Cardiac muscle cell (in vitro differentiated cells and primary cell): ENCODE results near the gene SERPINB10. TPM values are rescaled to one million over a fixed set of nuclear protein-coding genes. Genes with fewer than 3 reads are reported as not detected.

Experiments
- DNase-seq, 2 donors: peaks; one replicate each; pipeline versions ENCODE4 v3.0.0 to v3.0.0-alpha.2; 2010 to 2017; ENCODE audit warnings: low read depth in 1 of 2, low spot score in 1 of 2
- H3K27ac ChIP-seq: fragments of 200-600 bp; sonication (generic); 2 replicates; pipeline ENCODE4 v1.5.1; 2016
- H3K27me3 ChIP-seq: fragments of 200-600 bp; sonication (generic); 2 replicates; pipeline ENCODE4 v1.6.0; 2016; ENCODE audit warnings: control low read depth
- H3K36me3 ChIP-seq: fragments of 200-600 bp; sonication (generic); 2 replicates; pipeline ENCODE4 v1.5.1; 2016; ENCODE audit warnings: control low read depth
- H3K4me1 ChIP-seq: fragments of 200-600 bp; sonication (generic); 2 replicates; pipeline ENCODE4 v1.8.1; 2017; ENCODE audit warnings: low read depth, mild to moderate bottlenecking, mixed run types
- H3K4me3 ChIP-seq: fragments of 200-600 bp; sonication (generic); 2 replicates; pipeline ENCODE4 v1.5.1; 2016; ENCODE audit warnings: mild to moderate bottlenecking
- H3K9me3 ChIP-seq: fragments of 200-600 bp; sonication (generic); 2 replicates; pipeline ENCODE4 v1.5.1; 2017; ENCODE audit warnings: low read depth, mild to moderate bottlenecking, control low read depth
- polyA plus RNA-seq: library from polyadenylated mRNA; unstranded; fragments of >200 nt; fragmentation: Nextera tagmentation; extraction: Ambion mirVana; gene quantifications from 2 replicates; pipeline ENCODE4 v1.2.1, GENCODE V29; 2016
- total RNA-seq: library from RNA; depleted of rRNA; stranded (reverse); fragments of >200 nt; gene quantifications from 2 replicates; pipeline ENCODE4 v1.2.3, GENCODE V29; 2016
- TF ChIP-seq, protein P1 (sequence below): IDR thresholded peaks from 2 replicates; pipeline ENCODE4 v1.5.1; 2012; ENCODE audit warnings: low read depth, mild to moderate bottlenecking, low read length

Gene SERPINB10
- total and polyA plus RNA-seq, 2 experiments from 2014 or later, result not detected

DNA sequence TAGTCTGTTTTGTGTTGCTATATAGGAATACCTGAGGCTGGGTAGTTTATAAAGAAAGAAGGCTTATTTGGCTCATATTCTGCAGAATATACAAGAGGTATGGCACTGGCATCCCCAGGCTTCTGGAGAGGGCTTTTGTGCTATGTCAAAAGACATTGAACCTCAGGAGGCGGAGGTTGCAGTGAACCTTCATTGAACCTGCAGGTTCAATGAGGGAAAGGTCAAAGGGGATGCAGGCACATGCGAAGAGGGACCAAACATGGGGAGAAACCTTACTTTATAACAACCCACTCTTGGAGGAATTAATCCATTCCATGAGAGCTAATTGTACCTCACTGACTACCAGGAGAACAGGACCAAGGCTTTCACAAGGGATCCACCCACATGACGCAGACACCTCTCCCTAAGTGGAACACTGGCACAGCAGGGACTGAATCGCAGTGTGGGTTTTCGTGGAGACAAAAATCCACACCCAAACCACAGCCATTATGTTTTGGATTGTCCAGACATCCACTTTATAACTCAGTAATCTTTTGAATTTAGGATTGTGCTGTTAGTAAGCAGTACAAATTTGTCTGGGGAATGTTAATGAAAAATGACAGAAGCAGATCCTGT, 58.1 kb downstream of the SERPINB10 start:
- peaks cover 4% of the 10 kb centered on the region for H3K4me1 ChIP-seq
- no peak overlapping the region for H3K27ac ChIP-seq
- H3K36me3 ChIP-seq, result no peaks in the 10 kb centered on the region
- H3K4me3 ChIP-seq, result no peak overlapping the region
- H3K9me3 ChIP-seq, result no peaks in the 10 kb centered on the region
- DNase-seq, result no peak
- peaks cover 39% of the 10 kb centered on the region for H3K27me3 ChIP-seq
- TF ChIP-seq, protein P1, sequence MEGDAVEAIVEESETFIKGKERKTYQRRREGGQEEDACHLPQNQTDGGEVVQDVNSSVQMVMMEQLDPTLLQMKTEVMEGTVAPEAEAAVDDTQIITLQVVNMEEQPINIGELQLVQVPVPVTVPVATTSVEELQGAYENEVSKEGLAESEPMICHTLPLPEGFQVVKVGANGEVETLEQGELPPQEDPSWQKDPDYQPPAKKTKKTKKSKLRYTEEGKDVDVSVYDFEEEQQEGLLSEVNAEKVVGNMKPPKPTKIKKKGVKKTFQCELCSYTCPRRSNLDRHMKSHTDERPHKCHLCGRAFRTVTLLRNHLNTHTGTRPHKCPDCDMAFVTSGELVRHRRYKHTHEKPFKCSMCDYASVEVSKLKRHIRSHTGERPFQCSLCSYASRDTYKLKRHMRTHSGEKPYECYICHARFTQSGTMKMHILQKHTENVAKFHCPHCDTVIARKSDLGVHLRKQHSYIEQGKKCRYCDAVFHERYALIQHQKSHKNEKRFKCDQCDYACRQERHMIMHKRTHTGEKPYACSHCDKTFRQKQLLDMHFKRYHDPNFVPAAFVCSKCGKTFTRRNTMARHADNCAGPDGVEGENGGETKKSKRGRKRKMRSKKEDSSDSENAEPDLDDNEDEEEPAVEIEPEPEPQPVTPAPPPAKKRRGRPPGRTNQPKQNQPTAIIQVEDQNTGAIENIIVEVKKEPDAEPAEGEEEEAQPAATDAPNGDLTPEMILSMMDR, result no peak

DNA sequence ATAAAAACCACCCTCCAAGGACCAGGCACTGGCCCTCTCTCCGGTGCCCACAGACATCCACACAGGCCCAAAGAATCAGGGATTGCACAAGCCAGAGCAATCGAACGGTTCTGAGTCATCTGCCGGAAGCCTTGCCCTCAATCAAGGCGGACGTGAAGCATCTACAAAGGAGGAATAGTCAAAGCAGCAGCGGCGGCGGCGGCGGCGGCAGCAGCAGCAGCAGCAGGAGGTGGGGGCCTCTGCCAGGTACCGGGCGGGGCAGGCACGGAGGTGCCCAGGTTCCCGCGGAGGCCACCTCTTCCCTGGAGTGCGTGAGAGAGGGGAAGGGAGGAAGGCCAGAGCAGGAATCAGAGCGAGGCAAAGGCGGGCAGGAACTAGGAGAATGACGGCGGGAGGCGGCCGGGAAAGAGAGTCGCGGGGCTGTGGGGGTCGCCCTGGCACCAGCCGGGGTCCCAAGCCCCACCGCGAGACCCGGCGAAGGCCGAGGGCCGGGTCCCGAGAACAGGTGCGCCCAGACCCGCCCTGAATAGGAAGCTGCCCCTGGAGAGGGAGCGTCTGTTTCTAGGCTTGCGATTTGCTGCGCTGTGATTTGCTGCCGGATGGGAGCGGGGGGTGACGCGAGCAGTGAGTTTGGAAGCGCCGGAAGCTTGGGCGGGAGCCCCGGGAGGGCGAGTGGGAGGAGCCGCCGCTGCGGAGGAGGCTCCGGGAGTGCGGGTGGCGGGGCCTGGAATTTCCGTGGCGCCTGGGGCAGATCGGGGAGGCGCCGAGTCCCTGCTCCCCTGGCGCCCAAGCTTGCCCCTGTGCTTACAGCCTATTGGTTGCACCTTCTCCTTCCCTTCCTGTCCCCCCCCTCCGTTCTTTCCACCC, 62.4 kb downstream of the SERPINB10 start, which contains the start of gene SERPINB8:
SERPINB8 (plus strand) TSS at position 140 of the 867 bp plus-strand sequence. CDS start 8,228 bp downstream, outside the sequence.
- Histone ChIP-seq H3K27me3 (peaks cover 30% of the 10 kb centered on the region), H3K36me3 (no peaks in the 10 kb centered on the region), H3K27ac (peak within 1 kb of the TSS; percentile 86), H3K9me3 (no peaks in the 10 kb centered on the region), H3K4me1 (peaks cover 4% of the 10 kb centered on the region), H3K4me3 (peak within 1 kb of the TSS; percentile 75)
- DNase-seq, result peak; percentile 95 to 97
- TF ChIP-seq, protein P1, result no peak

DNA sequence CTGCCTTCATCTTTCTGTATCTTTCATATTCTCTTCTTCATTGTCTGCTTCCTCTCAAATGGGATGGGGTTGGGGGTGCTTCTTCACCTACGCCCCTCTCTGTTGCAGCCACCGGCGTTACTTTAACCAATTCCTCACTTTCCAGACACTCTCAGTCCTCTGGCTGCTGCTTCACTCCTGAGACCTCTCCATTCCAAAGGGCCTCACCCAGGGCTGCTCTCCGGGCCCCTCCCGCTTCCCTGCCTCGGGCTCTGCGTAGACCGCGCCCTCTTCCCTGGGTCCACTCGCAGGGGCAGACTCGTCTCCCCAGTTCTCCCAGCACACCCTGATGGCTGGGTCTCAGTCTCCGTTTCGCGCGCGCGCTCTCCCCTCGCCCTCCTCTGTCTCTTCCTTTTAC, 63.0 kb downstream of the SERPINB10 start:
- TF ChIP-seq, protein P1, result no peak
- H3K36me3 ChIP-seq, result no peaks in the 10 kb centered on the region
- H3K9me3 ChIP-seq, result no peaks in the 10 kb centered on the region
- peak; percentile 33 to 63 for DNase-seq
- peak overlapping the region; percentile 75 for H3K4me3 ChIP-seq
- peaks cover 24% of the 10 kb centered on the region for H3K27me3 ChIP-seq
- H3K27ac ChIP-seq, result peak overlapping the region; percentile 86
- peaks cover 4% of the 10 kb centered on the region for H3K4me1 ChIP-seq

DNA sequence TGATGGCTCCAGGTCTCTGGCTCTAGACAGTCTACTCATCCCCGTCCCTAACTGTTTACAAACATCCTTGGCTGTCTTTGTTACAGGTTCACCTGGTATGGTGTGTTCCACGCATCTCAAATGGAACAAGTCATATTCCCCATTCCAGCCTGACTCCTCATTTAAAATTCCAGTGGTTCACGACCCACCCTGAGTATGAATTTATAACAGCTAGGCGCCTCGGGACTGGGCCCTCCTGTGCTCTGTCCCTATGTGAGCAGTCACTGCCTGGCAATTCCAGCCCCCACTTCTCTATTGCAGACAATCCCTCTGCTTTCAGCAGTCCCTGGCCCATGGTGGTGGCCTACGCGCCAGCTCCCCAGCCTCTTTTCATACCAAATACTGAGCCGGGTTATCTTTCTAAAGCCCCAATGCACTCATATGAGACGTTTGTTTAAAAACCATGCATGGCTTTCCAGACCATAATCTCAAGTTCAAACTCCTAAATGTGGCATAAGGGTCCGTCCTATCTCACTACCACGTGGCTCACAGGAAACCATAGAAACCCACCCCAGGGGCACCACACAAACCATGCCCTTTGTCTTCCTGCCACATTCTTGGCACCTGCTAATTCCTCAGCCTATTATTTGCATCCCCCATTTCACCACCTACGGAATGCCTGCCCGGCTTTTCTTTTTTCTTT, 63.7 kb downstream of the SERPINB10 start:
- no peak overlapping the region for H3K4me3 ChIP-seq
- no peak overlapping the region for H3K27ac ChIP-seq
- no peaks in the 10 kb centered on the region for H3K9me3 ChIP-seq
- no peak for DNase-seq
- TF ChIP-seq, protein P1, result no peak
- no peaks in the 10 kb centered on the region for H3K36me3 ChIP-seq
- H3K4me1 ChIP-seq, result peaks cover 4% of the 10 kb centered on the region
- H3K27me3 ChIP-seq, result peaks cover 19% of the 10 kb centered on the region

DNA sequence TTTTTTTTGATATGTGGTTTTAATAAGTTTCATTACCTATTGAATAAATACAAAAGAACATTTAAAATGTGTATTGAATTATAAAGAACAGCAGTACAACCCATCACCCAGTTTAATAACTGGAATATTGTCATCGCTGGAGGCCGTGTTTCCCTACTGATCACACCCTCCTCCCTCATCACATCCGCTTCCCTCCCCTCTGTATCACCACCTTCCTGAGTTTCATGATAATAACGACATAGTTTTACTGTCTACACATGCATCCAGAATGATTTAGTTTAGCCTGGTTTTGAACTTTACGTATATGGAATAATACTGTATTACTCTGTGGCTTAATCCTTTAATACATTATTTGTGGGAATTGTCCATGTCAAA, 64.2 kb downstream of the SERPINB10 start:
- Histone ChIP-seq H3K27me3 (peaks cover 14% of the 10 kb centered on the region), H3K4me1 (peaks cover 4% of the 10 kb centered on the region), H3K36me3 (no peaks in the 10 kb centered on the region), H3K9me3 (no peaks in the 10 kb centered on the region), H3K27ac (no peak overlapping the region), H3K4me3 (no peak overlapping the region)
- no peak for DNase-seq
- TF ChIP-seq, protein P1, result no peak
